K562 (cell line): ENCODE measurements around the gene PIM3. TPM values are rescaled to one million over a fixed set of nuclear protein-coding genes. Genes with fewer than 3 reads are reported as not detected.

Experiments
- ATAC-seq: fragments of 200-7000 bp; cut with Tn5 transposase; 3 replicates; pipeline ENCODE4 v1.9.1; 2020; ENCODE audit warnings: moderate library complexity
- BruUV-seq: library from RNA; stranded (reverse); fragments of 400-500 nt; replicated peaks from 2 replicates; lab custom pipeline; 2021; lab: Mats Ljungman, UMichigan
- CTCF ChIA-PET: fragments of 300-600 bp; formaldehyde crosslinking; extraction: SDS; loops from one replicate; lab custom pipeline; 2021; ENCODE audit warnings: low intra/inter-chr PET ratio; lab: Yijun Ruan, JAX
- POLR2A ChIA-PET: fragments of 300-600, 350-650 bp; sonication (Branson Sonifier 250); formaldehyde crosslinking; extraction: SDS; loops from one replicate; lab custom pipeline; 2021; ENCODE audit warnings: antibody characterized with exemption, inconsistent platforms; lab: Yijun Ruan, JAX
- DNase-seq, 4 experiments: peaks; one replicate each; pipeline versions ENCODE4 v3.0.0 to v3.0.0-alpha.2; 2011 to 2018; ENCODE audit warnings: low spot score in 3 of 4, mixed read lengths in 3 of 4; ENCODE audit errors: extremely low read depth in 1 of 4
- FAIRE-seq: peaks from 2 replicates; lab custom pipeline; 2011; peaks lifted over from hg19 to GRCh38; lab: Jason Lieb, UNC
- H2AFZ ChIP-seq: 2 replicates; pipeline ENCODE4 v1.6.0; 2011; ENCODE audit warnings: low read depth, low read length, control low read depth, inconsistent platforms
- H3K27ac ChIP-seq: fragments of 200-600 bp; 3 replicates; pipeline ENCODE4 v1.8.0; 2011; ENCODE audit warnings: low read depth, mild to moderate bottlenecking, control low read depth, inconsistent platforms, low read length, moderate library complexity, mixed read lengths; ENCODE audit errors: extremely low read depth
- H3K27me3 ChIP-seq, 2 experiments: fragments of 300-600 bp in 1 of 2; 2 replicates in 1 of 2; 3 replicates in 1 of 2; pipeline versions ENCODE4 v1.6.0 to v1.8.0; 2011; ENCODE audit warnings: inconsistent platforms in 2 of 2, low read length in 2 of 2, mild to moderate bottlenecking in 1 of 2, mixed read lengths in 1 of 2, moderate library complexity in 1 of 2; ENCODE audit not compliant: control insufficient read depth in 2 of 2, insufficient read depth in 2 of 2
- H3K36me3 ChIP-seq: fragments of 300-600 bp; 3 replicates; pipeline ENCODE4 v1.8.0; 2011; ENCODE audit warnings: mild to moderate bottlenecking, low read length, inconsistent platforms; ENCODE audit not compliant: control insufficient read depth, insufficient read depth
- H3K4me1 ChIP-seq, 2 experiments: fragments of 200-600 bp in 1 of 2; replicated peaks in 1 of 2; 2 replicates in 1 of 2; 3 replicates in 1 of 2; pipeline versions ENCODE4 v1.5.1 to v1.8.0; 2011; ENCODE audit warnings: inconsistent platforms in 2 of 2, low read length in 2 of 2, mild to moderate bottlenecking in 1 of 2, mixed read lengths in 1 of 2, moderate library complexity in 1 of 2; ENCODE audit not compliant: control insufficient read depth in 2 of 2, insufficient read depth in 2 of 2
- H3K4me2 ChIP-seq: 2 replicates; pipeline ENCODE4 v1.6.1; 2011; ENCODE audit warnings: low read length, control low read depth, inconsistent platforms, mixed read lengths; ENCODE audit not compliant: insufficient read depth
- H3K4me3 ChIP-seq: fragments of 200-600 bp; sonication (generic), shearing (Covaris generic); 2 replicates; pipeline ENCODE4 v1.5.1; 2016; ENCODE audit warnings: control low read depth, inconsistent platforms
- H3K79me2 ChIP-seq: fragments of 200-600 bp; 3 replicates; pipeline ENCODE4 v1.8.0; 2011; ENCODE audit warnings: low read length, inconsistent platforms; ENCODE audit not compliant: control insufficient read depth, insufficient read depth
- H3K9ac ChIP-seq, 2 experiments: 2 replicates each; pipeline versions ENCODE4 v1.6.0 to v1.6.1; 2011; ENCODE audit warnings: low read depth in 2 of 2, low read length in 2 of 2, control low read depth in 1 of 2, inconsistent platforms in 1 of 2, mild to moderate bottlenecking in 1 of 2, mixed read lengths in 1 of 2; ENCODE audit not compliant: insufficient read depth in 1 of 2
- H3K9me1 ChIP-seq: one replicate; pipeline ENCODE4 v1.6.0; 2011; ENCODE audit warnings: inconsistent platforms, mild to moderate bottlenecking, low read length, moderate library complexity; ENCODE audit not compliant: control insufficient read depth, insufficient read depth
- H3K9me3 ChIP-seq: replicated peaks from 2 replicates; pipeline ENCODE4 v1.5.1; 2011; ENCODE audit warnings: low read depth, low read length, inconsistent platforms; ENCODE audit not compliant: control insufficient read depth, insufficient read depth
- H4K20me1 ChIP-seq: replicated peaks from 2 replicates; pipeline ENCODE4 v1.6.1; 2011; ENCODE audit warnings: low read length, inconsistent platforms, mixed read lengths; ENCODE audit not compliant: control insufficient read depth, insufficient read depth
- FOXK2 ChIP-seq, 2 experiments: fragments of 450-650 bp; IDR thresholded peaks in 1 of 2; conservative IDR thresholded peaks in 1 of 2; 2 replicates each; pipeline ENCODE4 v1.6.1; 2016; ENCODE audit warnings: low read depth in 2 of 2, mild to moderate bottlenecking in 1 of 2
- HDAC6 ChIP-seq: IDR thresholded peaks from 2 replicates; pipeline ENCODE4 v1.6.1; 2012; ENCODE audit warnings: low read depth, mild to moderate bottlenecking, control low read depth, inconsistent platforms, low read length, moderate library complexity
- MNT ChIP-seq, 2 experiments: fragments of 450-650 bp; conservative IDR thresholded peaks; 2 replicates each; pipeline ENCODE4 v1.6.1; 2017; ENCODE audit warnings: mild to moderate bottlenecking in 2 of 2, moderate library complexity in 2 of 2
- NFATC3 ChIP-seq: fragments of 450-650 bp; IDR thresholded peaks from 2 replicates; pipeline ENCODE4 v1.6.1; 2017; ENCODE audit warnings: mild to moderate bottlenecking
- PRPF4 ChIP-seq: fragments of 200-400 bp; formaldehyde crosslinking; IDR thresholded peaks from one replicate; pipeline ENCODE4 v1.6.1; 2017; ENCODE audit warnings: low read length, low read depth, mild to moderate bottlenecking; ENCODE audit not compliant: insufficient read depth, poor library complexity, severe bottlenecking
- PURB ChIP-seq: sonication (generic); formaldehyde crosslinking; IDR thresholded peaks from 2 replicates; pipeline ENCODE4 v1.9.0; 2021; ENCODE audit warnings: low read depth, mild to moderate bottlenecking, missing genetic modification reagents
- RBM17 ChIP-seq: fragments of 200-400 bp; formaldehyde crosslinking; IDR thresholded peaks from 2 replicates; pipeline ENCODE4 v1.6.1; 2017; ENCODE audit warnings: low read depth, mild to moderate bottlenecking, low read length, borderline replicate concordance
- RFX5 ChIP-seq: IDR thresholded peaks from 2 replicates; pipeline ENCODE4 v1.6.1; 2011; ENCODE audit warnings: low read depth, mild to moderate bottlenecking, improper control_type of control experiment, low read length
- SP1 ChIP-seq: sonication (generic); formaldehyde crosslinking; IDR thresholded peaks from 2 replicates; pipeline ENCODE4 v1.8.1; 2022; ENCODE audit warnings: mild to moderate bottlenecking, missing genetic modification reagents
- TAF15 ChIP-seq: fragments of 200-400 bp; formaldehyde crosslinking; IDR thresholded peaks from 2 replicates; pipeline ENCODE4 v1.6.1; 2017; ENCODE audit warnings: mild to moderate bottlenecking, low read depth, low read length, moderate library complexity
- TCF3 ChIP-seq: sonication (generic); formaldehyde crosslinking; IDR thresholded peaks from 2 replicates; pipeline ENCODE4 v1.4.0; 2020; ENCODE audit warnings: mild to moderate bottlenecking, missing genetic modification reagents
- TOE1 ChIP-seq, 2 experiments: fragments of 450-650 bp in 1 of 2; sonication (generic) in 1 of 2; formaldehyde crosslinking in 1 of 2; IDR thresholded peaks; 2 replicates each; pipeline versions ENCODE4 v1.7.1 to v1.8.0; 2016 to 2022; ENCODE audit warnings: borderline replicate concordance in 2 of 2, mild to moderate bottlenecking in 2 of 2, antibody characterized with exemption in 1 of 2, inconsistent platforms in 1 of 2, low read depth in 1 of 2, missing genetic modification reagents in 1 of 2, moderate library complexity in 1 of 2
- WGBS: fragments of 100-300 bp; shearing (Covaris generic); methylation state at CpG from one replicate; pipeline ENCODE4 v1.1.6; 2016; ENCODE audit warnings: low coverage, mixed read lengths; ENCODE audit not compliant: insufficient coverage; ENCODE audit errors: missing lambda C conversion rate; 5-methylcytosine and 5-hydroxymethylcytosine counted together
- in situ Hi-C: fragments of 300-500 bp; cut with MboI; formaldehyde crosslinking; loops from 4 replicates; pipeline ENCODE4 v1.15.0; 2018; ENCODE audit warnings: inconsistent platforms, mixed read lengths
- intact Hi-C: fragments of 100-400 bp; cut with micrococcal nuclease; formaldehyde crosslinking; loops from 2 replicates; pipeline ENCODE4 v1.14.2; 2022
- polyA plus RNA-seq, 8 experiments: library from polyadenylated mRNA; depleted of rRNA in 4 of 8; stranded (reverse) in 5 of 8; unstranded in 3 of 8; fragments of >200 nt; fragmentation: Nextera tagmentation in 2 of 8; fragmentation: Illumina TruSeq in 1 of 8; extraction: Ambion mirVana in 2 of 8; extraction: Trizol in 1 of 8; gene quantifications; 2 replicates each; pipeline versions ENCODE4 v1.2.1 to v1.2.3, GENCODE V29; 2011 to 2014; ENCODE audit warnings: inconsistent platforms in 1 of 8, missing spikeins in 1 of 8
- total RNA-seq, 7 experiments: library from RNA; depleted of rRNA in 6 of 7; stranded (reverse); fragments of >200 nt in 6 of 7; fragmentation: Illumina TruSeq in 2 of 7; extraction: Trizol in 2 of 7; gene quantifications; 2 replicates each; pipeline versions ENCODE4 v1.2.1 to v1.2.3, GENCODE V29; 2011 to 2021; ENCODE audit warnings: low replicate concordance in 1 of 7
- TF ChIP-seq, protein P1 (sequence below): fragments of 200-400 bp; formaldehyde crosslinking; IDR thresholded peaks from 2 replicates; pipeline ENCODE4 v1.6.1; 2017; ENCODE audit warnings: mild to moderate bottlenecking, low read depth, low read length, moderate library complexity
- TF ChIP-seq, protein P2 (sequence below): sonication (generic); formaldehyde crosslinking; IDR thresholded peaks from 2 replicates; pipeline ENCODE4 v1.8.0; 2023; ENCODE audit warnings: mild to moderate bottlenecking, missing genetic modification reagents
- TF ChIP-seq, protein P3 (sequence below): fragments of 250-450 bp; sonication (Bioruptor Pico); IDR thresholded peaks from 2 replicates; pipeline ENCODE4 v1.5.0; 2020; ENCODE audit warnings: mild to moderate bottlenecking, borderline replicate concordance

The PIM3 gene
- total and polyA plus RNA-seq, 9 of the 15 experiments (the other 6 are each of a cell fraction or from before 2014, with no cell fraction given): 0.24 to 40.5 (median 5.3) TPM

GRCh38 chr22:49963647-49964026 is 3.1 kb downstream of the PIM3 start:
- 53% methylated on average over 4 of the region's 6 CpGs for WGBS
- intact Hi-C loops: no loop called here
- in situ Hi-C loops: no loop called here
- no peaks in the 10 kb centered on the region for H3K9me3 ChIP-seq
- H3K9me1 ChIP-seq: no peaks in the 10 kb centered on the region
- H3K36me3 ChIP-seq: peaks cover 34% of the 10 kb centered on the region; the same call in 1 of the 3 replicates
- ChIA-PET POLR2A (no interaction called here), CTCF (no interaction called here)
- H3K9ac ChIP-seq: peak overlapping the region in 1 of 2 experiments; percentile 26; a peak in 1 of 4 replicates
- FAIRE-seq: no peak
- no peaks in the 10 kb centered on the region for H3K27me3 ChIP-seq
- peaks cover 15% of the 10 kb centered on the region for H4K20me1 ChIP-seq
- H3K4me1 ChIP-seq: peaks cover 32 to 89% of the 10 kb centered on the region in 2 experiments
- no peak overlapping the region for H3K4me2 ChIP-seq
- H3K79me2 ChIP-seq: peaks cover 43% of the 10 kb centered on the region
- no peak for ATAC-seq
- no peak overlapping the region for H3K27ac ChIP-seq
- no peak overlapping the region for H2AFZ ChIP-seq
- no peak overlapping the region for H3K4me3 ChIP-seq
- BruUV-seq: no TSS peak
- DNase-seq: no peak
- TF ChIP-seq, protein P1, sequence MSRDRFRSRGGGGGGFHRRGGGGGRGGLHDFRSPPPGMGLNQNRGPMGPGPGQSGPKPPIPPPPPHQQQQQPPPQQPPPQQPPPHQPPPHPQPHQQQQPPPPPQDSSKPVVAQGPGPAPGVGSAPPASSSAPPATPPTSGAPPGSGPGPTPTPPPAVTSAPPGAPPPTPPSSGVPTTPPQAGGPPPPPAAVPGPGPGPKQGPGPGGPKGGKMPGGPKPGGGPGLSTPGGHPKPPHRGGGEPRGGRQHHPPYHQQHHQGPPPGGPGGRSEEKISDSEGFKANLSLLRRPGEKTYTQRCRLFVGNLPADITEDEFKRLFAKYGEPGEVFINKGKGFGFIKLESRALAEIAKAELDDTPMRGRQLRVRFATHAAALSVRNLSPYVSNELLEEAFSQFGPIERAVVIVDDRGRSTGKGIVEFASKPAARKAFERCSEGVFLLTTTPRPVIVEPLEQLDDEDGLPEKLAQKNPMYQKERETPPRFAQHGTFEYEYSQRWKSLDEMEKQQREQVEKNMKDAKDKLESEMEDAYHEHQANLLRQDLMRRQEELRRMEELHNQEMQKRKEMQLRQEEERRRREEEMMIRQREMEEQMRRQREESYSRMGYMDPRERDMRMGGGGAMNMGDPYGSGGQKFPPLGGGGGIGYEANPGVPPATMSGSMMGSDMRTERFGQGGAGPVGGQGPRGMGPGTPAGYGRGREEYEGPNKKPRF: no peak
- TF ChIP-seq PRPF4 (no peak), TAF15 (no peak), MNT (conservative IDR thresholded peaks at IDR 0.05) (no peak), RBM17 (no peak), PURB (no peak), SP1 (CRISPR knock-in tag) (no peak), RFX5 (no peak), NFATC3 (no peak), FOXK2 (conservative IDR thresholded peaks at IDR 0.05 in 1 of 2, IDR thresholded peaks at IDR 0.05 in 1 of 2; ENCODE audit: low read depth in 2 of 2) (no peak), HDAC6 (no peak), TOE1 (IDR thresholded peaks at IDR 0.05; ENCODE audit: borderline replicate concordance) (no peak), TOE1 (CRISPR knock-in tag; IDR thresholded peaks at IDR 0.05; ENCODE audit: borderline replicate concordance, low read depth) (no peak), TCF3 (CRISPR knock-in tag) (no peak)
- TF ChIP-seq, protein P2, sequence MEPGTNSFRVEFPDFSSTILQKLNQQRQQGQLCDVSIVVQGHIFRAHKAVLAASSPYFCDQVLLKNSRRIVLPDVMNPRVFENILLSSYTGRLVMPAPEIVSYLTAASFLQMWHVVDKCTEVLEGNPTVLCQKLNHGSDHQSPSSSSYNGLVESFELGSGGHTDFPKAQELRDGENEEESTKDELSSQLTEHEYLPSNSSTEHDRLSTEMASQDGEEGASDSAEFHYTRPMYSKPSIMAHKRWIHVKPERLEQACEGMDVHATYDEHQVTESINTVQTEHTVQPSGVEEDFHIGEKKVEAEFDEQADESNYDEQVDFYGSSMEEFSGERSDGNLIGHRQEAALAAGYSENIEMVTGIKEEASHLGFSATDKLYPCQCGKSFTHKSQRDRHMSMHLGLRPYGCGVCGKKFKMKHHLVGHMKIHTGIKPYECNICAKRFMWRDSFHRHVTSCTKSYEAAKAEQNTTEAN (CRISPR knock-in tag): no peak
- TF ChIP-seq, protein P3, sequence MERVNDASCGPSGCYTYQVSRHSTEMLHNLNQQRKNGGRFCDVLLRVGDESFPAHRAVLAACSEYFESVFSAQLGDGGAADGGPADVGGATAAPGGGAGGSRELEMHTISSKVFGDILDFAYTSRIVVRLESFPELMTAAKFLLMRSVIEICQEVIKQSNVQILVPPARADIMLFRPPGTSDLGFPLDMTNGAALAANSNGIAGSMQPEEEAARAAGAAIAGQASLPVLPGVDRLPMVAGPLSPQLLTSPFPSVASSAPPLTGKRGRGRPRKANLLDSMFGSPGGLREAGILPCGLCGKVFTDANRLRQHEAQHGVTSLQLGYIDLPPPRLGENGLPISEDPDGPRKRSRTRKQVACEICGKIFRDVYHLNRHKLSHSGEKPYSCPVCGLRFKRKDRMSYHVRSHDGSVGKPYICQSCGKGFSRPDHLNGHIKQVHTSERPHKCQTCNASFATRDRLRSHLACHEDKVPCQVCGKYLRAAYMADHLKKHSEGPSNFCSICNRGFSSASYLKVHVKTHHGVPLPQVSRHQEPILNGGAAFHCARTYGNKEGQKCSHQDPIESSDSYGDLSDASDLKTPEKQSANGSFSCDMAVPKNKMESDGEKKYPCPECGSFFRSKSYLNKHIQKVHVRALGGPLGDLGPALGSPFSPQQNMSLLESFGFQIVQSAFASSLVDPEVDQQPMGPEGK (CRISPR knock-in tag): no peak
